ENCODE data around the gene COTL1. TPM values are rescaled to one million over a fixed set of nuclear protein-coding genes. Genes with fewer than 3 reads are reported as not detected.

The COTL1 gene, protein sequence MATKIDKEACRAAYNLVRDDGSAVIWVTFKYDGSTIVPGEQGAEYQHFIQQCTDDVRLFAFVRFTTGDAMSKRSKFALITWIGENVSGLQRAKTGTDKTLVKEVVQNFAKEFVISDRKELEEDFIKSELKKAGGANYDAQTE
- total RNA-seq (ENCODE audit: low replicate concordance), result 63.0 and 134 TPM in 2 replicates

DNA sequence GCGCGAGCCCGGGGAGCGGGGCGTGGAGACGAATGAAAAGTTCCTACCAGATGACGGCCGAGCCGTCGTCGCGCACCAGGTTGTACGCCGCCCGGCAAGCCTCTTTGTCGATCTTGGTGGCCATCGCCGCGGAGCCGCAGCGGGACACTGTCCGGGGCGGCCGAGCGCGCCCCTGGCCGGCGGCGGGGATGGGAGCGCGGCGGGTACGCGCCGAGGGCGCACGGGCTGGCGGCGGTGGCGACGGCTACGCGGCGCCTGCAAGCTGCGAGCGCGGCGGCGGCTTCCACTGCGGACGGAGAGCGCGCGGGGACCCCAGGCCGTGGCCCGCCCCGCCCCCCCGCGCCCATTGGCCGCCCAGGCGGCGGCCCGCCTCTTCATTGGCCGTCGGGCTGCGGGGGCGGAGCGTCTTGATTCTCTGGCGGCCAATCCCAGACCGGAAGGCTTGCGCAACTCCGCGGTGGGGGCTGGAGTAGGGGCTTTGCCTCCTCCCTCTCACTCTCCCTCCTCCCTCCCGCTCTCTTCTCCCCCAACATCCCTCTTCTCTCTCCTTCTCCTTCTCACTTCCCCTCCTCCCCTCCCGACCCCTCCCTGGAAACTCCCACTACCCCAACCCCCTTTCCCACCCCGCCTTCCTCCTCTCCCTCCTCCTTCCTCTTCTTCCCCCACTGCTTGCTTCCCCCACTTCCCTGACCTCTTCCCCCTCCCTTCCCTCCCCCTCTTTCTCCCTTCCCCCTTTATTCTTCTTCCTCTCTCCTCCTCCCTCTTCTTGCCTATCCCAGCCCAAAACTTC, at the start of gene COTL1:
TSS of gene COTL1 (minus strand) at position 288 of the 790 bp plus-strand sequence. CDS start at position 124, 164 bp downstream.
- peak; percentile 98 for DNase-seq (ENCODE audit: low read depth)
- TF ChIP-seq, protein P1, sequence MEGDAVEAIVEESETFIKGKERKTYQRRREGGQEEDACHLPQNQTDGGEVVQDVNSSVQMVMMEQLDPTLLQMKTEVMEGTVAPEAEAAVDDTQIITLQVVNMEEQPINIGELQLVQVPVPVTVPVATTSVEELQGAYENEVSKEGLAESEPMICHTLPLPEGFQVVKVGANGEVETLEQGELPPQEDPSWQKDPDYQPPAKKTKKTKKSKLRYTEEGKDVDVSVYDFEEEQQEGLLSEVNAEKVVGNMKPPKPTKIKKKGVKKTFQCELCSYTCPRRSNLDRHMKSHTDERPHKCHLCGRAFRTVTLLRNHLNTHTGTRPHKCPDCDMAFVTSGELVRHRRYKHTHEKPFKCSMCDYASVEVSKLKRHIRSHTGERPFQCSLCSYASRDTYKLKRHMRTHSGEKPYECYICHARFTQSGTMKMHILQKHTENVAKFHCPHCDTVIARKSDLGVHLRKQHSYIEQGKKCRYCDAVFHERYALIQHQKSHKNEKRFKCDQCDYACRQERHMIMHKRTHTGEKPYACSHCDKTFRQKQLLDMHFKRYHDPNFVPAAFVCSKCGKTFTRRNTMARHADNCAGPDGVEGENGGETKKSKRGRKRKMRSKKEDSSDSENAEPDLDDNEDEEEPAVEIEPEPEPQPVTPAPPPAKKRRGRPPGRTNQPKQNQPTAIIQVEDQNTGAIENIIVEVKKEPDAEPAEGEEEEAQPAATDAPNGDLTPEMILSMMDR (IDR thresholded peaks at IDR 0.05; ENCODE audit: insufficient read depth, low read length), result no peak
- H3K4me3 ChIP-seq (ENCODE audit: low read depth, low read length), result peak within 1 kb of the TSS; percentile 76

DNA sequence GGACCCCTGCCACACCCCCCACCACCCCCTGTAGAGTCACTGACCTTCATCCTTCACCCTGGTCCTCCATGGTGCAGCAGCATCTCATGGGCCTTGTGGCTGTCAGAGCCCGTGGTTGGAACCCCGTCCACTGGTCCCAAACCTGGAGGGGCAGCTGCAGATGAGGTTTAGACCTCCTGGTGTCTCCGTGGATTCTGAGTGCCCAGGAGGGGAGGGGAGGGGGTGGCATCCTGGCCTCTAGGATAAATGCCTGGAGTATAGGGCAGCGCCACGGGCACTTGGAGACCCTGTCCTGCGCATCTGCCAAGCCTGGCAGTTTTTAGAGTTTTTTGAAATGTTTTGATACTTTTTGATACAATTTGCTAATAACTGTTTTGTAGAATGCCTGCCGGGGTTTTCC, 48.0 kb upstream of the COTL1 start:
- DNase-seq (ENCODE audit: low read depth), result no peak
- TF ChIP-seq, protein P1 (IDR thresholded peaks at IDR 0.05; ENCODE audit: insufficient read depth, low read length), result no peak
- no peak overlapping the region for H3K4me3 ChIP-seq (ENCODE audit: low read depth, low read length)

DNA sequence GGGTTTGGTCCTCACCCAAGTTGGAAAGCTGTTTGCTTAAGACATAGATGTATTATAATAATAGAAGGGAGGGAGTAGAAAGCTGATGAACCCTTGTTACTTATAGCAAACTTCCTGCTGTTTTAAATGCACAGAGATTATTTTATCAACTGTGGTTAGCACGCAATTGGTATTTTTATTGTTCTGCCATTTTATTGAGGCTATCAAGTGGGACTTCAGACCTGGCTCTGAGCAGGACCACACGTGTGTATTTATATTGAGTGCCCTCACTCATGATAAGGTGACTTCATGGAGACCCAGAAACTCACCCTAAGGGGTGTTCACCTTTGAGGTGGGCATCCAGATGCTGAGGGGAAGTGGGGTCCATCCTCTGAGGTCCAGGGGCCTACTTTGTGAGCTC, 47.5 kb upstream of the COTL1 start:
- no peak for DNase-seq (ENCODE audit: low read depth)
- TF ChIP-seq, protein P1 (IDR thresholded peaks at IDR 0.05; ENCODE audit: insufficient read depth, low read length), result no peak
- no peak overlapping the region for H3K4me3 ChIP-seq (ENCODE audit: low read depth, low read length)

DNA sequence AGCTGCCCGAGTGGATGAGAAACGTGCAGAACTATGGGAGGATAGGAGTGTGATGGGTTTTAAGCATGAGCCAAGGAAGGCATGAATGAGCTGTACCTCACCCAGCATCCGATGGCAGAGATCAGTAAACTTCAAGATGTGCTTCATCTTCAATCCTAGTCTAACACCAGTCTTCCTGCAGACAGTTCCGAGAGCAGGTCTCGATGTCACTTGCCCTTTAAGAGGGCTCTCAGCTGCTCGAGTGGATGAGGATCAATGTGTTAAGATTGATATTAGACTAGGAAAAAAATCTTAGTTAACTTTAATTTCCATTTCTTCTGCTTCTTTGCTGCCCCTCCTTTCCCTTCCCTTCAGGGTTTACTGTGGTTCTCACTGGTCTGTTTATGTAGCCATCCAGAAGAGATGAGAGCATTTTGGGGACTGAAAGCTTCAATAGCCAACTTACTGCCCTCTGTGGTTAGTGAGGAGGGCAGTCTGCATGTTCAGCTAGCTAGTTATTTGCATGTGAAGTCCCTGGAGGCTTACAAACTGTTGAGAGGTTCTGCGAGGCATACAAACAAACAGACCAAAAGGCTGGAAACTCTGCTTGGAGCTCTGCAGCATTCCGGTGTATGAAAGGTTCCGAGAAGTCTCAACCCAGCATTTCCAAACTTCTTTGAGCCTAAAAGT, 45.7 kb upstream of the COTL1 start:
- TF ChIP-seq, protein P1 (IDR thresholded peaks at IDR 0.05; ENCODE audit: insufficient read depth, low read length), result no peak
- DNase-seq (ENCODE audit: low read depth), result no peak
- H3K4me3 ChIP-seq (ENCODE audit: low read depth, low read length), result no peak overlapping the region

DNA sequence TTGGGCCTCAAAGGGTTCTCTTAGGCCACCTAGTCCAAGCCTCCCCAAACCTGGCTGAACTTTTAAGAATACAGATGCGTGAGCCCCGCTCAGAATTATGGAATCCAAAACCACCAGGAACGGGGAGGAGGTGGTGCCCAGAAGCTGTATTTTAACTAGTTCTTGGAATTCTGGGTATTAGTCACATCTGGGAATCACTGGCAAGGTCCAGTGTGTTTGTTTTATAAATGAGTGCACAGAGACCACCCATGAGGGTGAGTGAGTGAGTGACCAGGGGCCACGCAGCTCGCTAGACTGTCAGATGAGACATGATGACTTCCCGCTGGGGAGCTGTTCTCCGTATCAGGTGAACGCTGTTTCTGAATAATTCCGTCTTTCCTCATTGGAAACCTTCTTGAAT, 44.6 kb upstream of the COTL1 start:
- TF ChIP-seq, protein P1 (IDR thresholded peaks at IDR 0.05; ENCODE audit: insufficient read depth, low read length), result no peak
- no peak for DNase-seq (ENCODE audit: low read depth)
- H3K4me3 ChIP-seq (ENCODE audit: low read depth, low read length), result no peak overlapping the region

DNA sequence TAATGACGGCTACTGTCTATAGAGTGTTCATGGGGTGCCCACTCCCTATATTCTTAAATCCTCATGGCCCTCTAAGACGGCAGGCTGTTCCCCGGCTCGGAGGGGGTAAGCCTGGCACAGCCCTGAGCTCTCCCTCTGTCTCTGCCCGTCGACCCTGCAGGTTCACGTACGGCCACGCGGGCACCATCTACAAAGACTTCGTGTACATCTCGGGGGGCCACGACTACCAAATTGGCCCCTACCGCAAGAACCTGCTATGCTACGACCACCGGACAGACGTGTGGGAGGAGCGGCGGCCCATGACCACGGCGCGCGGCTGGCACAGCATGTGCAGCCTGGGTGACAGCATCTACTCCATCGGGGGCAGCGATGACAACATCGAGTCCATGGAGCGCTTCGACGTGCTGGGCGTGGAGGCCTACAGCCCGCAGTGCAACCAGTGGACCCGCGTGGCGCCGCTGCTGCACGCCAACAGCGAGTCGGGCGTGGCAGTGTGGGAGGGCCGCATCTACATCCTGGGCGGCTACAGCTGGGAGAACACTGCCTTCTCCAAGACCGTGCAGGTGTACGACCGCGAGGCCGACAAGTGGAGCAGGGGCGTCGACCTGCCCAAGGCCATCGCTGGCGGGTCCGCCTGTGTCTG, 43.7 kb upstream of the COTL1 start:
- no peak overlapping the region for H3K4me3 ChIP-seq (ENCODE audit: low read depth, low read length)
- DNase-seq (ENCODE audit: low read depth), result no peak
- TF ChIP-seq, protein P1 (IDR thresholded peaks at IDR 0.05; ENCODE audit: insufficient read depth, low read length), result no peak

Measured in fibroblast of the aortic adventitia (primary cell).